HG02870 (cell line): Measurements from ENCODE around the gene SERPINA9.
"Not testable (repeated sequence)": the region's sequence is repeated elsewhere in the genome, so short reads cannot be mapped to it uniquely, and the experiment has no call there.

Source experiments
- ATAC-seq: cut with Tn5 transposase; IDR thresholded peaks from one replicate; pipeline ENCODE4 v1.9.1; 2021; ENCODE audit warnings: mild to moderate bottlenecking, moderate library complexity; ENCODE audit not compliant: unreplicated experiment

Gene SERPINA9

GRCh38 chr14:94428610-94429009, 47.4 kb downstream of the SERPINA9 start:
- ATAC-seq: no peak

GRCh38 chr14:94427016-94427613, 48.9 kb downstream of the SERPINA9 start:
- ATAC-seq: no peak

- no peak for ATAC-seq
These were observed 49.5 kb downstream of the SERPINA9 start for GRCh38 chr14:94426526-94426925.

- ATAC-seq: no peak
These were observed 51.6 kb downstream of the SERPINA9 start for GRCh38 chr14:94424371-94424770.

GRCh38 chr14:94423453-94424056, 52.4 kb downstream of the SERPINA9 start:
- ATAC-seq: peak; percentile 53

- no peak for ATAC-seq
These were observed 54.7 kb downstream of the SERPINA9 start for GRCh38 chr14:94421316-94421715.

- ATAC-seq: not testable (repeated sequence)
These were observed 58.3 kb downstream of the SERPINA9 start for GRCh38 chr14:94417497-94418205.
